Prostate gland (tissue), 2 donors: Measurements from ENCODE around the gene RASSF4.

Source experiments
- POLR2A ChIP-seq: fragments of 450-650 bp; IDR thresholded peaks from one replicate; pipeline ENCODE4 v1.6.1; 2016; ENCODE audit warnings: antibody characterized with exemption, mild to moderate bottlenecking
- TF ChIP-seq, protein P1 (sequence below), 4 experiments: fragments of 200-600 bp in 2 of 4; fragments of 450-650 bp in 2 of 4; sonication (generic) in 2 of 4; IDR thresholded peaks; 1 replicate in 3 of 4; 2 replicates in 1 of 4; pipeline ENCODE4 v1.5.1; 2016 to 2019; ENCODE audit warnings: antibody characterized with exemption in 4 of 4, mild to moderate bottlenecking in 2 of 4, moderate library complexity in 2 of 4

DNA sequence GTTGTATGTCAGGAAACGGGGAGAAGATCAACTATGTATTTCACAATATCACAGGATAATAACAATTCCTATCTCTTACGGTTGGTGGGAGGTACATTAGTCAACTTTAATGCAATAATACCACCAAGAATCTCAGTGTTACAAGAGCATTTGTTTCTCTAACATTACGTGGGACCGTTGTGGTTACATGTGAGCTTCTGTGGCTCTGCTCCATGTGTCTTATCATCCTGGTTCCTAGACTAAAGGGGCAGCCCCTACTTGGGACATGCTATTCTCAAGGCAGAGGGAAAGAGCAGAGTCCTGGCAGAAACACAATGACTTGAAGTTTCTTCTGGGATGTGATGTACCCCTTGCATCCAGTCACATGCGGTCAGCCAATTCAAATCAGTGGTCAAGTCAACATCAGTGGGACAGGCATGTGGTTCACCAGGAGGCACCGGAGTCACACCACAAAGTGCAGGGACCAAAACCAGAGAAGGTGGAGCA lies 38.6 kb downstream of the RASSF4 start:
- TF ChIP-seq POLR2A = no peak
- TF ChIP-seq, protein P1, sequence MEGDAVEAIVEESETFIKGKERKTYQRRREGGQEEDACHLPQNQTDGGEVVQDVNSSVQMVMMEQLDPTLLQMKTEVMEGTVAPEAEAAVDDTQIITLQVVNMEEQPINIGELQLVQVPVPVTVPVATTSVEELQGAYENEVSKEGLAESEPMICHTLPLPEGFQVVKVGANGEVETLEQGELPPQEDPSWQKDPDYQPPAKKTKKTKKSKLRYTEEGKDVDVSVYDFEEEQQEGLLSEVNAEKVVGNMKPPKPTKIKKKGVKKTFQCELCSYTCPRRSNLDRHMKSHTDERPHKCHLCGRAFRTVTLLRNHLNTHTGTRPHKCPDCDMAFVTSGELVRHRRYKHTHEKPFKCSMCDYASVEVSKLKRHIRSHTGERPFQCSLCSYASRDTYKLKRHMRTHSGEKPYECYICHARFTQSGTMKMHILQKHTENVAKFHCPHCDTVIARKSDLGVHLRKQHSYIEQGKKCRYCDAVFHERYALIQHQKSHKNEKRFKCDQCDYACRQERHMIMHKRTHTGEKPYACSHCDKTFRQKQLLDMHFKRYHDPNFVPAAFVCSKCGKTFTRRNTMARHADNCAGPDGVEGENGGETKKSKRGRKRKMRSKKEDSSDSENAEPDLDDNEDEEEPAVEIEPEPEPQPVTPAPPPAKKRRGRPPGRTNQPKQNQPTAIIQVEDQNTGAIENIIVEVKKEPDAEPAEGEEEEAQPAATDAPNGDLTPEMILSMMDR (IDR thresholded peaks at IDR 0.05) = no peak
